KMS-11 (cell line): Measurements from ENCODE around the gene AIPL1.

Experiments
- H2AFZ ChIP-seq: fragments of 200-600 bp; sonication (generic); 2 replicates; pipeline ENCODE4 v1.6.1; 2016; ENCODE audit warnings: antibody characterized with exemption, mixed run types, low read depth
- H3K27ac ChIP-seq: fragments of 200-600 bp; sonication (generic); 2 replicates; pipeline ENCODE4 v1.6.1; 2016; ENCODE audit warnings: mild to moderate bottlenecking, mixed run types
- H3K27me3 ChIP-seq: fragments of 200-600 bp; sonication (generic); 2 replicates; pipeline ENCODE4 v1.6.1; 2017; ENCODE audit warnings: mild to moderate bottlenecking, low read depth, mixed run types, moderate library complexity; ENCODE audit not compliant: insufficient read depth
- H3K36me3 ChIP-seq: fragments of 200-600 bp; sonication (generic); 2 replicates; pipeline ENCODE4 v1.6.1; 2017; ENCODE audit warnings: mild to moderate bottlenecking, mixed run types; ENCODE audit not compliant: insufficient read depth
- H3K4me1 ChIP-seq: fragments of 200-600 bp; sonication (generic); 2 replicates; pipeline ENCODE4 v1.6.1; 2016; ENCODE audit warnings: mild to moderate bottlenecking, low read depth, mixed run types; ENCODE audit not compliant: poor library complexity, severe bottlenecking
- H3K4me2 ChIP-seq: fragments of 200-600 bp; sonication (generic); 2 replicates; pipeline ENCODE4 v1.7.0; 2016; ENCODE audit warnings: mild to moderate bottlenecking, mixed run types
- H3K4me3 ChIP-seq: fragments of 200-600 bp; sonication (generic); IDR thresholded peaks from 2 replicates; pipeline ENCODE4 v1.6.1; 2017; ENCODE audit warnings: low read depth, low read length, mixed read lengths; ENCODE audit not compliant: insufficient read depth
- H3K79me2 ChIP-seq: fragments of 200-600 bp; sonication (generic); 2 replicates; pipeline ENCODE4 v1.6.1; 2016; ENCODE audit warnings: low read depth, mixed run types; ENCODE audit not compliant: insufficient read depth
- H3K9ac ChIP-seq: fragments of 200-600 bp; sonication (generic); 2 replicates; pipeline ENCODE4 v1.6.1; 2016; ENCODE audit warnings: mild to moderate bottlenecking, mixed run types
- H4K20me1 ChIP-seq: fragments of 200-600 bp; sonication (generic); 2 replicates; pipeline ENCODE4 v1.6.1; 2016; ENCODE audit warnings: mild to moderate bottlenecking, mixed run types; ENCODE audit not compliant: insufficient read depth
- TF ChIP-seq, protein P1 (sequence below): fragments of 200-600 bp; sonication (generic); conservative IDR thresholded peaks from 2 replicates; pipeline ENCODE4 v1.6.1; 2017; ENCODE audit warnings: low read depth, mild to moderate bottlenecking, antibody characterized with exemption, low read length, moderate library complexity, mixed read lengths

The AIPL1 gene

DNA sequence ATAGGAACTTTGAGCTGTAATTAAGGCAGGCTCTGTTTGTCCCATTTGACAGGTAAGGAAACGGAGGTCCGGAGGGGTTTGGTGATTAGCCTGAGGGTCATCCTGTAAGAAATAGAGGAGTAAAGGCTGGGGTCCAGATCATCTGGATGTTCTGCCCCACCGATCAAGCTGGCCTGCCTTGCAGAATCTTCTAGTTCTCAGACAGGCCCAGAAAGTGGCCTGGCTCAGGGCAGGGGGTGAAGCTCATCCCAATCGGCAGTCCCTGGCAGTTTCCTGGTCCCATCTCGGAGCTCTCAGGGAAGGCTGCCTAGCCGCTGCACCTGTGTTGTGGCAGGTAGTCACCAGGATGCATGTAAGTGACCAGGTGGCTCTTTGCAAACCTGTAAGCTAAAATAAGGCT lies 13.6 kb upstream of the AIPL1 start:
- Histone ChIP-seq H3K79me2 (no peaks in the 10 kb centered on the region), H3K4me1 (no peaks in the 10 kb centered on the region), H3K36me3 (no peaks in the 10 kb centered on the region), H2AFZ (no peak overlapping the region), H3K27me3 (no peaks in the 10 kb centered on the region), H3K9ac (no peak overlapping the region), H3K4me2 (no peak overlapping the region), H4K20me1 (no peaks in the 10 kb centered on the region), H3K27ac (no peak overlapping the region), H3K4me3 (no peak overlapping the region)
- TF ChIP-seq, protein P1, sequence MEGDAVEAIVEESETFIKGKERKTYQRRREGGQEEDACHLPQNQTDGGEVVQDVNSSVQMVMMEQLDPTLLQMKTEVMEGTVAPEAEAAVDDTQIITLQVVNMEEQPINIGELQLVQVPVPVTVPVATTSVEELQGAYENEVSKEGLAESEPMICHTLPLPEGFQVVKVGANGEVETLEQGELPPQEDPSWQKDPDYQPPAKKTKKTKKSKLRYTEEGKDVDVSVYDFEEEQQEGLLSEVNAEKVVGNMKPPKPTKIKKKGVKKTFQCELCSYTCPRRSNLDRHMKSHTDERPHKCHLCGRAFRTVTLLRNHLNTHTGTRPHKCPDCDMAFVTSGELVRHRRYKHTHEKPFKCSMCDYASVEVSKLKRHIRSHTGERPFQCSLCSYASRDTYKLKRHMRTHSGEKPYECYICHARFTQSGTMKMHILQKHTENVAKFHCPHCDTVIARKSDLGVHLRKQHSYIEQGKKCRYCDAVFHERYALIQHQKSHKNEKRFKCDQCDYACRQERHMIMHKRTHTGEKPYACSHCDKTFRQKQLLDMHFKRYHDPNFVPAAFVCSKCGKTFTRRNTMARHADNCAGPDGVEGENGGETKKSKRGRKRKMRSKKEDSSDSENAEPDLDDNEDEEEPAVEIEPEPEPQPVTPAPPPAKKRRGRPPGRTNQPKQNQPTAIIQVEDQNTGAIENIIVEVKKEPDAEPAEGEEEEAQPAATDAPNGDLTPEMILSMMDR = no peak

DNA sequence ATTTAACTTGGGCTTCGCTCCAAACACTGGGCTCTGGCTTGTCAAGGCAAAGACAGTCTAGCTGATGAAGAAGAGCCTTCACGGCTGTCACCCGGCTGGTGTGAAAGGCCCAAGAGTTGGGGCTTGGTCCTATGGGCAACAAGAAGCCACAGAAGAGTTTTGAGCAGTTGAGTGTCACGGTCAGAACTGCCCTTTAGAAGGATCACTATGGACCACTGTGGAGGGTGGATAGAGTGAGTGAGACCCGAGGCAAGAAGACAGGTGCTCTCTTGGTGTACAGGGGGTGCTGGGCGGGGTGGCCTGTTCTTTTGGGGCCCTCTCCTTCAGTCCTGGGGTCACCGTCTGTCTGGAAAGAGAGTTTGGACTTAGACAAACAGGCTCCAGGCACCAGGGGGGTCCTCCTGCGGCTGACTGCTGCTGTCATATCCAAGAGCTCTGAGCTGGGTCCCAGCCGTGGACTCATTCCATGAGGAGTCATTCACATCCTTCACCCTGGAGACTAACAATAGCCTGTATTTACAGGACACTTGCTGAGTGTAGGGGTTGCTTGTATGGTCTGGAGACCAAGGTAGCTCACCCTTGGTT lies 11.7 kb upstream of the AIPL1 start:
- H3K79me2 ChIP-seq = no peaks in the 10 kb centered on the region
- no peak overlapping the region for H3K27ac ChIP-seq
- no peaks in the 10 kb centered on the region for H3K27me3 ChIP-seq
- no peak overlapping the region for H3K4me2 ChIP-seq
- TF ChIP-seq, protein P1 = no peak
- no peak overlapping the region for H3K9ac ChIP-seq
- H3K4me1 ChIP-seq = no peaks in the 10 kb centered on the region
- no peaks in the 10 kb centered on the region for H4K20me1 ChIP-seq
- H3K4me3 ChIP-seq = no peak overlapping the region
- H3K36me3 ChIP-seq = no peaks in the 10 kb centered on the region
- no peak overlapping the region for H2AFZ ChIP-seq

DNA sequence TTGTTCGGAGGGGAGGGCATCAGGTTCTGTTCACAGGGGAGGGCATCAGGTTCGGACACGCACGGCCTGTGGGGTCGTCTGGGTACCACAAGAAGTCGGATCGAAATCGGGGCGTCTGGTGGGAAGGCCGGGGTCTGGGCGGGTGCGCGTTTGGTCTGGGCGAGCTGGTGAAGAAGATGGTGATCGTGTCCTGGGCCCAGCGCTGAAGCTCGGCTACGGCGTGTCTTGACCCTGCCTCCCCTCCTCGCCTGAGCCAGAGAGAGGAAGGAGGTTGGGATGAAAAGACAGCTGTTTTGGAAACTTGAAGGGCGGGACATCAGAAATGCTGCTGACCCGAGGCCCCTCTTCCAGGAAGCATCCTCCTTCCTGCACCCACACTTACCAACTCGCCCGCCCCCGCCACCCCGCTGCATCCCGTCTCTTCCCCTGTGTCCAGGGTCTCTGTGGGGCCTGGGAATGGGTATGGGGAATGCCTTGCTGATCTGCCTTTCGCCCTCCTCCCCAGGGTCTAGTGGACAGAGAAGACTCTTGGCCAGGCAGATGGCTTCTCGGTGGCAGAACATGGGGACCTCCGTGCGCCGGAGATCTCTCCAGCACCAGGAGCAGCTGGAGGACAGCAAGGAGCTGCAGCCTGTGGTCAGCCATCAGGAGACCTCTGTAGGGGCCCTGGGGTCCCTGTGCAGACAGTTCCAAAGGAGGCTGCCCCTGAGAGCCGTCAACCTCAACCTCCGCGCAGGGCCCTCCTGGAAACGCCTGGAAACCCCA lies 9.8 kb upstream of the AIPL1 start:
- H3K4me3 ChIP-seq = no peak overlapping the region
- no peak overlapping the region for H2AFZ ChIP-seq
- H3K79me2 ChIP-seq = no peaks in the 10 kb centered on the region
- H3K27me3 ChIP-seq = no peaks in the 10 kb centered on the region
- no peak overlapping the region for H3K4me2 ChIP-seq
- no peak overlapping the region for H3K27ac ChIP-seq
- TF ChIP-seq, protein P1 = no peak
- no peaks in the 10 kb centered on the region for H4K20me1 ChIP-seq
- no peaks in the 10 kb centered on the region for H3K36me3 ChIP-seq
- H3K4me1 ChIP-seq = no peaks in the 10 kb centered on the region
- no peak overlapping the region for H3K9ac ChIP-seq

DNA sequence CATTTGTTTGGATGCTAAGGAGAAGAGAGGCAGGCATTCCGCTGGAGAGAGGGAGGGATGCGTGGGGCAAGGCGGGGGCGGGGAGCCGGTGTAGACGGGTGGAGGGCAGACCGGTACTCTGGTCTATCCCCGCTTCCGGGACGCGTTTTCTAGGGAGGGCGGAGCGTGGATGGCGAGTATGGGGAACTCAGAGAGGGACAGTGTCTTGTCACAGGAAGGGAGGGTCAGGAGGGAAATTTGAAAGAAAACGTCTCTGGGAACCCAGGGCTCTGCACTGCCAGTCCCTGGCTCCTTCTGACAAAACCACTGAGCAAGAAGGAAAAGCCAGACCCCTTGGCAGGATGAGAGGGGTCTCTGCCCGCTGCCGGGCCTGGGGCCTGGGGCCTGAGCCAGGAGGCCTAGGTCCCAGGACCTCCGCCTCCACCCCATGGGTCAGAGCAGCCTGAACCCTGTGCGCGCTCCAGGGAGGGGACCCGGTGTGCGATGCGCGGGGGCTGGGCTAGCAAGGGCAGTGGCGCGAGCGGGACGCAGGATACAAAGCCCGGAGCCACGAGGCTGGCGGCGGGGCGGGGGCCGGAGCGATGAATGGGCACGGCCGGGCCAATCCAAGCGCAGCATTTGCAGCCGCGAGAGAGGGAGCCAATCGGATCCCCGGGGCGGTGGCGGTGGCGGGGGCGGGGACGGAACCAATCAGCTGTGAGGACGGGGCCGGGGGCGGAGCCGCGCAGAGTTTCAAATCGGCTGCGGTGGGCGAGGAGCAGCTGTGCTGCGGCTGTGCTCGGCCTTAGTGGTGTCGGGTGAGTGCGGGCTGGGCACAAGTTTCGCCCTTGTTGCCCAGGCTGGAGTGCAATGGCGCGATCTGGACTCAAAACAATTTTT lies 9.0 kb upstream of the AIPL1 start, which contains the start of gene PIMREG:
Gene PIMREG (plus strand): TSS at position 764 of the 879 bp plus-strand sequence. CDS start 656 bp downstream, outside the sequence.
- H3K4me1 ChIP-seq = no peaks in the 10 kb centered on the region
- H3K4me2 ChIP-seq = peak within 1 kb of the TSS; percentile 17; the same call in 1 of the 2 replicates
- no peaks in the 10 kb centered on the region for H3K79me2 ChIP-seq
- peak within 1 kb of the TSS; percentile 49 for H2AFZ ChIP-seq
- H3K9ac ChIP-seq = peak within 1 kb of the TSS; percentile 32; the same call in 1 of the 2 replicates
- H4K20me1 ChIP-seq = no peaks in the 10 kb centered on the region
- TF ChIP-seq, protein P1 = no peak
- no peaks in the 10 kb centered on the region for H3K27me3 ChIP-seq
- no peak within 1 kb of the TSS for H3K4me3 ChIP-seq
- no peaks in the 10 kb centered on the region for H3K36me3 ChIP-seq
- peak within 1 kb of the TSS; percentile 33; the same call in 1 of the 2 replicates for H3K27ac ChIP-seq
